ENCODE results near the gene CAPN7.

Gene CAPN7

DNA sequence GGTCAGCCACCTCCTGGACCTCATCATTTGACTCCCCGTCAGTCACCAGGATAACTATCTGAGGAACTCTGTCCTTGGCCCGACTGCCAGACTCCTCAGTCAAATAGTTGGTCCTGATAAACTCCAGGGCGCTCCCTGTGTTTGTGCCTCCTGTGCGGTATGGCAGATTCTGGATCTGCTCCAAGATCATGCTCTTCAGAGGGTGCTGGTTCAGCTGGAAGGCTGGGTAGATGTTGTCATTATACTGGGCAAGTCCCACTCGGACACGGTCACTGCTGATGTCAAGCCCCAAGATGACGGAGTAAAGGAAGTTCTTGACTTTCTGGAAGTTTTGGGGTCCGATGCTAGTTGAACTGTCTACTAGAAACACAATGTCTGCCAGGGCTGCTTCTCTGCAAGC lies 31.1 kb upstream of the CAPN7 start:
- no peak overlapping the region for H3K4me3 ChIP-seq (replicated peaks; ENCODE audit: insufficient read depth, low read length)
- DNase-seq (ENCODE audit: low read depth in 1 of 2, low spot score in 1 of 2), result no peak
- TF ChIP-seq GABPA (IDR thresholded peaks at IDR 0.05; ENCODE audit: low read depth), result no peak
- TF ChIP-seq, protein P1, sequence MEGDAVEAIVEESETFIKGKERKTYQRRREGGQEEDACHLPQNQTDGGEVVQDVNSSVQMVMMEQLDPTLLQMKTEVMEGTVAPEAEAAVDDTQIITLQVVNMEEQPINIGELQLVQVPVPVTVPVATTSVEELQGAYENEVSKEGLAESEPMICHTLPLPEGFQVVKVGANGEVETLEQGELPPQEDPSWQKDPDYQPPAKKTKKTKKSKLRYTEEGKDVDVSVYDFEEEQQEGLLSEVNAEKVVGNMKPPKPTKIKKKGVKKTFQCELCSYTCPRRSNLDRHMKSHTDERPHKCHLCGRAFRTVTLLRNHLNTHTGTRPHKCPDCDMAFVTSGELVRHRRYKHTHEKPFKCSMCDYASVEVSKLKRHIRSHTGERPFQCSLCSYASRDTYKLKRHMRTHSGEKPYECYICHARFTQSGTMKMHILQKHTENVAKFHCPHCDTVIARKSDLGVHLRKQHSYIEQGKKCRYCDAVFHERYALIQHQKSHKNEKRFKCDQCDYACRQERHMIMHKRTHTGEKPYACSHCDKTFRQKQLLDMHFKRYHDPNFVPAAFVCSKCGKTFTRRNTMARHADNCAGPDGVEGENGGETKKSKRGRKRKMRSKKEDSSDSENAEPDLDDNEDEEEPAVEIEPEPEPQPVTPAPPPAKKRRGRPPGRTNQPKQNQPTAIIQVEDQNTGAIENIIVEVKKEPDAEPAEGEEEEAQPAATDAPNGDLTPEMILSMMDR (IDR thresholded peaks at IDR 0.05; ENCODE audit: insufficient read depth, low read length), result no peak
- TF ChIP-seq, protein P2, sequence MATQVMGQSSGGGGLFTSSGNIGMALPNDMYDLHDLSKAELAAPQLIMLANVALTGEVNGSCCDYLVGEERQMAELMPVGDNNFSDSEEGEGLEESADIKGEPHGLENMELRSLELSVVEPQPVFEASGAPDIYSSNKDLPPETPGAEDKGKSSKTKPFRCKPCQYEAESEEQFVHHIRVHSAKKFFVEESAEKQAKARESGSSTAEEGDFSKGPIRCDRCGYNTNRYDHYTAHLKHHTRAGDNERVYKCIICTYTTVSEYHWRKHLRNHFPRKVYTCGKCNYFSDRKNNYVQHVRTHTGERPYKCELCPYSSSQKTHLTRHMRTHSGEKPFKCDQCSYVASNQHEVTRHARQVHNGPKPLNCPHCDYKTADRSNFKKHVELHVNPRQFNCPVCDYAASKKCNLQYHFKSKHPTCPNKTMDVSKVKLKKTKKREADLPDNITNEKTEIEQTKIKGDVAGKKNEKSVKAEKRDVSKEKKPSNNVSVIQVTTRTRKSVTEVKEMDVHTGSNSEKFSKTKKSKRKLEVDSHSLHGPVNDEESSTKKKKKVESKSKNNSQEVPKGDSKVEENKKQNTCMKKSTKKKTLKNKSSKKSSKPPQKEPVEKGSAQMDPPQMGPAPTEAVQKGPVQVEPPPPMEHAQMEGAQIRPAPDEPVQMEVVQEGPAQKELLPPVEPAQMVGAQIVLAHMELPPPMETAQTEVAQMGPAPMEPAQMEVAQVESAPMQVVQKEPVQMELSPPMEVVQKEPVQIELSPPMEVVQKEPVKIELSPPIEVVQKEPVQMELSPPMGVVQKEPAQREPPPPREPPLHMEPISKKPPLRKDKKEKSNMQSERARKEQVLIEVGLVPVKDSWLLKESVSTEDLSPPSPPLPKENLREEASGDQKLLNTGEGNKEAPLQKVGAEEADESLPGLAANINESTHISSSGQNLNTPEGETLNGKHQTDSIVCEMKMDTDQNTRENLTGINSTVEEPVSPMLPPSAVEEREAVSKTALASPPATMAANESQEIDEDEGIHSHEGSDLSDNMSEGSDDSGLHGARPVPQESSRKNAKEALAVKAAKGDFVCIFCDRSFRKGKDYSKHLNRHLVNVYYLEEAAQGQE (IDR thresholded peaks at IDR 0.05; ENCODE audit: insufficient replicate concordance, low read depth), result no peak
- TF ChIP-seq SPI1 (IDR thresholded peaks at IDR 0.05; ENCODE audit: borderline replicate concordance, low read depth), result no peak
- no peak for TF ChIP-seq POLR2AphosphoS5 (IDR thresholded peaks at IDR 0.05; ENCODE audit: low read depth)
- no peak overlapping the region for H3K27ac ChIP-seq (replicated peaks)
- H3K27me3 ChIP-seq (ENCODE audit: insufficient read depth, poor library complexity, severe bottlenecking), result peaks cover 12% of the 10 kb centered on the region

DNA sequence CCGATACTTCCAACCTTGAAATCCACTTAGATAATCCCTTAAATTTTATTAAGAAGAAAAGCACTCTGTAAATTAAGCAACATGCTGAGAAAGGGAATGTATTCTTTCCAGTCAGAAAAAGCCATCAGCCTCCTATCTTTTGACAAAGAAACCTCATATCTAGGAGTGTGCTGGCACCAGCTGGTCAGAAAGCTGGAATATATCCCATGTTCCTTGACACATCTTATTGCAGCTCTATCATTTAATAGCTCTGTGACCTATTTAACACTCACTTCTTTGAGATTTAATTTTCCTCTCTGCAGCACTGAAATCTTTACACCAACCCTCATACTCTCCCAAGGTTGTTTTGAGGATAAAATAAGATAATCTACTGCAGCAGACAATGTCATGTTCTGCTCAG lies 30.4 kb upstream of the CAPN7 start:
- Histone ChIP-seq H3K27me3 (ENCODE audit: insufficient read depth, poor library complexity, severe bottlenecking) (peaks cover 17% of the 10 kb centered on the region), H3K27ac (replicated peaks) (no peak overlapping the region), H3K4me3 (replicated peaks; ENCODE audit: insufficient read depth, low read length) (no peak overlapping the region)
- DNase-seq (ENCODE audit: low read depth in 1 of 2, low spot score in 1 of 2), result no peak
- TF ChIP-seq GABPA (IDR thresholded peaks at IDR 0.05; ENCODE audit: low read depth) (no peak), SPI1 (IDR thresholded peaks at IDR 0.05; ENCODE audit: borderline replicate concordance, low read depth) (no peak), POLR2AphosphoS5 (IDR thresholded peaks at IDR 0.05; ENCODE audit: low read depth) (no peak)
- TF ChIP-seq, protein P2 (IDR thresholded peaks at IDR 0.05; ENCODE audit: insufficient replicate concordance, low read depth), result no peak
- TF ChIP-seq, protein P1 (IDR thresholded peaks at IDR 0.05; ENCODE audit: insufficient read depth, low read length), result no peak

DNA sequence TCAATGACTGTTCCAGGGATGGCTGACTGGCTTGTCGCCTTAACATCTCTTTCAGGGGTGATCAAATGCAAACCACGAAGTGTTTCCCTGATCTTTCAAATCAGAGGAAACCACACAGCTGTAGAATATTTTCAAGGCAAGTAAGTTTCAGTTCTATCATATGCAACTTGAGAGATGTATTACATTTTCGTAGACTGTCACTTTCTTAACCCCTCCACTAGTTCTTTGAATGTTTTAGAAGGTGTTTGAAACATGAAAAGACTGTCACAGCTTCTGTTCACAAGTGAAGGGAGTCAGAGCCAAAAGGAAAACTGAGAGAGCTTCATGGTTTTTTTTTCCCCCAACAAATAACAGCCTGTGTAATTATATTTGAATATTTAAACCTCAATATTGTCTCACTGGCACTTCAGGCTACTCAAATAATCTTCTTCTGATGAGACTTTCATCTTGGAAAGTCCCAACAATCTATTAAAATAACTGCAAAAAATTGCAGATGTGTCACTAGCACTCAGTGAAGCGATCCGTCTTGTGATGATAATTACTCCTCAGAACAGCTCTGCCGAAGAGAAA lies 25.9 kb upstream of the CAPN7 start:
- DNase-seq (ENCODE audit: low read depth in 1 of 2, low spot score in 1 of 2), result no peak
- TF ChIP-seq GABPA (IDR thresholded peaks at IDR 0.05; ENCODE audit: low read depth) (no peak), SPI1 (IDR thresholded peaks at IDR 0.05; ENCODE audit: borderline replicate concordance, low read depth) (no peak), POLR2AphosphoS5 (IDR thresholded peaks at IDR 0.05; ENCODE audit: low read depth) (no peak)
- TF ChIP-seq, protein P2 (IDR thresholded peaks at IDR 0.05; ENCODE audit: insufficient replicate concordance, low read depth), result no peak
- TF ChIP-seq, protein P1 (IDR thresholded peaks at IDR 0.05; ENCODE audit: insufficient read depth, low read length), result no peak
- no peak overlapping the region for H3K4me3 ChIP-seq (replicated peaks; ENCODE audit: insufficient read depth, low read length)
- H3K27me3 ChIP-seq (ENCODE audit: insufficient read depth, poor library complexity, severe bottlenecking), result peaks cover 11% of the 10 kb centered on the region
- H3K27ac ChIP-seq (replicated peaks), result no peak overlapping the region
